Astrocyte (in vitro differentiated cells and primary cell): ENCODE results near the gene DIO3. TPM values are rescaled to one million over a fixed set of nuclear protein-coding genes. Genes with fewer than 3 reads are reported as not detected.

Experiments
- DNase-seq: peaks from one replicate; pipeline ENCODE4 v3.0.0-alpha.2; 2010; ENCODE audit warnings: low read depth
- FAIRE-seq: peaks from 2 replicates; lab custom pipeline; 2011; peaks lifted over from hg19 to GRCh38; lab: Jason Lieb, UNC
- H2AFZ ChIP-seq: 2 replicates; pipeline ENCODE4 v1.6.0; 2012; ENCODE audit warnings: low read depth, low read length, inconsistent platforms
- H3K27ac ChIP-seq: 2 replicates; pipeline ENCODE4 v1.5.1; 2011; ENCODE audit warnings: low read depth, low read length, inconsistent platforms
- H3K27me3 ChIP-seq: 2 replicates; pipeline ENCODE4 v1.6.0; 2011; ENCODE audit warnings: low read length, inconsistent platforms; ENCODE audit not compliant: insufficient read depth
- H3K36me3 ChIP-seq: 2 replicates; pipeline ENCODE4 v1.5.1; 2011; ENCODE audit warnings: low read length, inconsistent platforms; ENCODE audit not compliant: insufficient read depth
- H3K4me1 ChIP-seq: 2 replicates; pipeline ENCODE4 v1.5.1; 2011; ENCODE audit warnings: low read length, inconsistent platforms; ENCODE audit not compliant: insufficient read depth
- H3K4me2 ChIP-seq: 2 replicates; pipeline ENCODE4 v1.6.0; 2012; ENCODE audit warnings: low read length, inconsistent platforms
- H3K4me3 ChIP-seq: 2 replicates; pipeline ENCODE4 v1.5.1; 2011; ENCODE audit warnings: low read depth, mild to moderate bottlenecking, low read length, inconsistent platforms; ENCODE audit not compliant: insufficient read depth
- H3K79me2 ChIP-seq: 2 replicates; pipeline ENCODE4 v1.6.0; 2012; ENCODE audit warnings: mild to moderate bottlenecking, low read length, inconsistent platforms; ENCODE audit not compliant: insufficient read depth
- H3K9ac ChIP-seq: 2 replicates; pipeline ENCODE4 v1.6.0; 2012; ENCODE audit warnings: mild to moderate bottlenecking, low read length, inconsistent platforms
- H3K9me3 ChIP-seq: 2 replicates; pipeline ENCODE4 v1.5.1; 2012; ENCODE audit warnings: low read depth, mild to moderate bottlenecking, low read length, inconsistent platforms; ENCODE audit not compliant: insufficient read depth
- H4K20me1 ChIP-seq: 2 replicates; pipeline ENCODE4 v1.6.0; 2012; ENCODE audit warnings: low read length, inconsistent platforms; ENCODE audit not compliant: insufficient read depth
- H3K27ac Mint-ChIP-seq: one replicate; pipeline ENCODE4 v1.8.0; 2021; ENCODE audit warnings: mild to moderate bottlenecking, mixed read lengths; ENCODE audit not compliant: unreplicated experiment
- H3K27me3 Mint-ChIP-seq: one replicate; pipeline ENCODE4 v1.8.0; 2021; ENCODE audit warnings: low read depth, mixed read lengths; ENCODE audit not compliant: unreplicated experiment
- H3K36me3 Mint-ChIP-seq: one replicate; pipeline ENCODE4 v1.8.0; 2021; ENCODE audit warnings: low read depth, mixed read lengths; ENCODE audit not compliant: unreplicated experiment
- H3K4me1 Mint-ChIP-seq: one replicate; pipeline ENCODE4 v1.8.0; 2021; ENCODE audit warnings: low read depth, mixed read lengths; ENCODE audit not compliant: unreplicated experiment
- H3K4me3 Mint-ChIP-seq: one replicate; pipeline ENCODE4 v1.8.0; 2021; ENCODE audit warnings: mild to moderate bottlenecking, moderate library complexity, mixed read lengths; ENCODE audit not compliant: unreplicated experiment
- H3K9me3 Mint-ChIP-seq: one replicate; pipeline ENCODE4 v1.8.0; 2021; ENCODE audit warnings: mild to moderate bottlenecking, mixed read lengths; ENCODE audit not compliant: unreplicated experiment
- EZH2 ChIP-seq: IDR thresholded peaks from 2 replicates; pipeline ENCODE4 v1.6.1; 2012; ENCODE audit warnings: mild to moderate bottlenecking, low read length, inconsistent platforms; ENCODE audit not compliant: insufficient read depth
- total RNA-seq: library from RNA; stranded (reverse); gene quantifications from 2 replicates; pipeline ENCODE4 v1.2.1, GENCODE V29; 2021
- TF ChIP-seq, protein P1 (sequence below): IDR thresholded peaks from 2 replicates; pipeline ENCODE4 v1.5.1; 2011; ENCODE audit warnings: low read depth, mild to moderate bottlenecking, inconsistent platforms, low read length, moderate library complexity; ENCODE audit not compliant: insufficient read depth

DIO3 gene
- total RNA-seq, 1 donor from 2014 or later, result 0.79 TPM

GRCh38 chr14:101588286-101588975 lies 27.1 kb downstream of the DIO3 start:
- Histone ChIP-seq H3K4me1 (peaks cover 6% of the 10 kb centered on the region), H4K20me1 (no peaks in the 10 kb centered on the region), H3K79me2 (no peaks in the 10 kb centered on the region), H3K36me3 (no peaks in the 10 kb centered on the region), H3K27ac (no peak overlapping the region), H3K4me3 (no peak overlapping the region), H2AFZ (peak overlapping the region; percentile 72), H3K9me3 (no peaks in the 10 kb centered on the region), H3K27me3 (no peaks in the 10 kb centered on the region), H3K4me2 (peak overlapping the region; percentile 34), H3K9ac (no peak overlapping the region)
- no peak for DNase-seq
- peaks cover 2% of the 10 kb centered on the region for H3K4me1 Mint-ChIP-seq
- no peaks in the 10 kb centered on the region for H3K36me3 Mint-ChIP-seq
- H3K27ac Mint-ChIP-seq, result no peak overlapping the region
- no peak for FAIRE-seq
- peaks cover 4% of the 10 kb centered on the region for H3K9me3 Mint-ChIP-seq
- TF ChIP-seq, protein P1, sequence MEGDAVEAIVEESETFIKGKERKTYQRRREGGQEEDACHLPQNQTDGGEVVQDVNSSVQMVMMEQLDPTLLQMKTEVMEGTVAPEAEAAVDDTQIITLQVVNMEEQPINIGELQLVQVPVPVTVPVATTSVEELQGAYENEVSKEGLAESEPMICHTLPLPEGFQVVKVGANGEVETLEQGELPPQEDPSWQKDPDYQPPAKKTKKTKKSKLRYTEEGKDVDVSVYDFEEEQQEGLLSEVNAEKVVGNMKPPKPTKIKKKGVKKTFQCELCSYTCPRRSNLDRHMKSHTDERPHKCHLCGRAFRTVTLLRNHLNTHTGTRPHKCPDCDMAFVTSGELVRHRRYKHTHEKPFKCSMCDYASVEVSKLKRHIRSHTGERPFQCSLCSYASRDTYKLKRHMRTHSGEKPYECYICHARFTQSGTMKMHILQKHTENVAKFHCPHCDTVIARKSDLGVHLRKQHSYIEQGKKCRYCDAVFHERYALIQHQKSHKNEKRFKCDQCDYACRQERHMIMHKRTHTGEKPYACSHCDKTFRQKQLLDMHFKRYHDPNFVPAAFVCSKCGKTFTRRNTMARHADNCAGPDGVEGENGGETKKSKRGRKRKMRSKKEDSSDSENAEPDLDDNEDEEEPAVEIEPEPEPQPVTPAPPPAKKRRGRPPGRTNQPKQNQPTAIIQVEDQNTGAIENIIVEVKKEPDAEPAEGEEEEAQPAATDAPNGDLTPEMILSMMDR, result no peak
- TF ChIP-seq EZH2, result no peak
- peaks cover 56% of the 10 kb centered on the region for H3K27me3 Mint-ChIP-seq
- H3K4me3 Mint-ChIP-seq, result no peak overlapping the region

DNA sequence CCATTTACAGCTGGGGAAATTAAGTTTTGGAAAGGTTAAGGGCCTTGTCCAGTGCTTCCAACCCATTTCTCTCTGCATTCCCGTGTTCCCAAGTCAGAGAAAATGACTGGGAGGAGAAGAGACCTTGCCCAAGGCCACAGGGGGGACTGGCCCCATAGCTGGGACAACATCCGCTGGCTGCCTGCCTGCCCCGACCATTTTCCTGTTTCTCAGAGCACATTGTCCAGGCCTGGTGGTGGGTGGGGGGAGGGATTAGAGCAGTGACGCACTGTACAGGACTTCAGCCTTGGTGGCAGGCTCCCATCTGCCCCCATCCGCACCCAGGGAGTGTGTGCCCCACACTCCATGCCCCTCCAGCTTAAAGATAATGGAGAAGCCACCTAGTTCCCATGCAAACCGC lies 27.7 kb downstream of the DIO3 start:
- no peak overlapping the region for H3K27ac Mint-ChIP-seq
- no peaks in the 10 kb centered on the region for H3K36me3 Mint-ChIP-seq
- Histone ChIP-seq H3K9ac (no peak overlapping the region), H2AFZ (peak overlapping the region; percentile 72), H3K27me3 (no peaks in the 10 kb centered on the region), H3K4me1 (peaks cover 6% of the 10 kb centered on the region), H3K36me3 (no peaks in the 10 kb centered on the region), H3K79me2 (no peaks in the 10 kb centered on the region), H3K4me3 (no peak overlapping the region), H3K27ac (no peak overlapping the region), H3K9me3 (no peaks in the 10 kb centered on the region), H3K4me2 (peak overlapping the region; percentile 34), H4K20me1 (no peaks in the 10 kb centered on the region)
- no peak overlapping the region for H3K4me3 Mint-ChIP-seq
- peaks cover 4% of the 10 kb centered on the region for H3K9me3 Mint-ChIP-seq
- peaks cover 2% of the 10 kb centered on the region for H3K4me1 Mint-ChIP-seq
- peak; percentile 6 for DNase-seq
- peaks cover 55% of the 10 kb centered on the region for H3K27me3 Mint-ChIP-seq
- TF ChIP-seq EZH2, result no peak
- TF ChIP-seq, protein P1, result no peak
- FAIRE-seq, result no peak

DNA sequence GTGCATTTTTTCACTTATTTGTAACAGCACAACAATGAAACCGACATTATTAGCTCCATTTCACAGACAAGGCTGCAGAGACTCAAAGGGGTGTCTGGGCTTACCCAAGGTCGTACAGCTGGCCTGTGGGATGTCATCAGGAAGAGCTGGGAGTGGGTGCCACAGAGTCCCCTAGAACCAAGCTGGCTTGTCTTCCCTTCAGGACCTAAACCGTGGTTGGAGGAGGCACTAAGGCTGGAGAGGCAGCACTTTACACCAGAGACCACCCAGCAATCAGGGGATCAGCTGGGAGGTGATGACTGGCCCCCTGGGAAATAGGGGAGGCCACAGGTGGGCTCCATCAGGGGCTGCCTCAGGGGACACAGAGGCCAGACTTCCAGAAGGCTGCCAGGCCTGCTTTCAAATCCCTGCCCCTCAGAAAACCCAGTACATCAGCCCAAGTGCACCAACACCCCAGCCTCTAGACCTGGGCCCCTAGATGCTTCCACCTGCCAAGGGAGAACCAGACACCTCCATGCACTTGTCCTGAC lies 28.3 kb downstream of the DIO3 start:
- H3K27me3 ChIP-seq, result no peaks in the 10 kb centered on the region
- Mint-ChIP-seq H3K4me3 (no peak overlapping the region), H3K4me1 (peaks cover 2% of the 10 kb centered on the region), H3K27me3 (peaks cover 59% of the 10 kb centered on the region), H3K27ac (no peak overlapping the region), H3K36me3 (no peaks in the 10 kb centered on the region), H3K9me3 (peaks cover 4% of the 10 kb centered on the region)
- no peak overlapping the region for H3K4me2 ChIP-seq
- FAIRE-seq, result no peak
- no peaks in the 10 kb centered on the region for H4K20me1 ChIP-seq
- H3K36me3 ChIP-seq, result no peaks in the 10 kb centered on the region
- no peaks in the 10 kb centered on the region for H3K79me2 ChIP-seq
- no peak overlapping the region for H3K4me3 ChIP-seq
- no peak overlapping the region for H3K27ac ChIP-seq
- H3K4me1 ChIP-seq, result peaks cover 6% of the 10 kb centered on the region
- no peak for DNase-seq
- H3K9me3 ChIP-seq, result no peaks in the 10 kb centered on the region
- H2AFZ ChIP-seq, result no peak overlapping the region
- no peak for TF ChIP-seq EZH2
- TF ChIP-seq, protein P1, result no peak
- no peak overlapping the region for H3K9ac ChIP-seq
